PC-3 (cell line): ENCODE measurements around the gene EYS.

ENCODE experiments used
- CTCF ChIP-seq: fragments of 300-600 bp; sonication (generic); conservative IDR thresholded peaks from 2 replicates; pipeline ENCODE4 v1.5.1; 2017; ENCODE audit warnings: antibody characterized with exemption, low read depth, mild to moderate bottlenecking, low read length
- EZH2 ChIP-seq: fragments of 300-600 bp; sonication (generic); IDR thresholded peaks from one replicate; pipeline ENCODE4 v1.6.1; 2017; ENCODE audit warnings: antibody characterized with exemption, mild to moderate bottlenecking, low read length; ENCODE audit not compliant: unreplicated experiment

GRCh38 chr6:65229825-65230224 is 477.2 kb downstream of the EYS start:
- no peak for TF ChIP-seq EZH2
- no peak for TF ChIP-seq CTCF
